Measurements from ENCODE around the gene PCDHGA1. TPM values are rescaled to one million over a fixed set of nuclear protein-coding genes. Genes with fewer than 3 reads are reported as not detected.

The PCDHGA1 gene
- total and polyA plus RNA-seq, 2 donors (not counting 1 experiment from before 2014, with no cell fraction given): 0.06 to 0.64 TPM

DNA sequence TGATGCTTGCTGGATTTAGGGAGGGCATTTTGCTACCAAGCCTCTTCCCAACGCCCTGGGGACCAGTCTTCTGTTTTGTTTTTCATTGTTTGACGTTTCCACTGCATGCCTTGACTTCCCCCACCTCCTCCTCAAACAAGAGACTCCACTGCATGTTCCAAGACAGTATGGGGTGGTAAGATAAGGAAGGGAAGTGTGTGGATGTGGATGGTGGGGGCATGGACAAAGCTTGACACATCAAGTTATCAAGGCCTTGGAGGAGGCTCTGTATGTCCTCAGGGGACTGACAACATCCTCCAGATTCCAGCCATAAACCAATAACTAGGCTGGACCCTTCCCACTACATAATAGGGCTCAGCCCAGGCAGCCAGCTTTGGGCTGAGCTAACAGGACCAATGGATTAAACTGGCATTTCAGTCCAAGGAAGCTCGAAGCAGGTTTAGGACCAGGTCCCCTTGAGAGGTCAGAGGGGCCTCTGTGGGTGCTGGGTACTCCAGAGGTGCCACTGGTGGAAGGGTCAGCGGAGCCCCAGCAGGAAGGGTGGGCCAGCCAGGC, 181.5 kb downstream of the PCDHGA1 start:
- H3K9ac ChIP-seq (ENCODE audit: low read length): no peak overlapping the region
- CTCF ChIA-PET: interaction anchor here (0.5 to 12.8 kb wide), 16 partner anchors 10 to 191 kb away, joined by 3 to 176 read pairs (median 10); partner anchors contain the start of genes PCDHGA11, PCDHGA12, PCDHGC3 and PCDHGC4
- POLR2A ChIA-PET: interaction anchor here (0.6 to 1.3 kb wide), 2 partner anchors 19 to 30 kb away, joined by 3 to 6 read pairs; no protein-coding TSS in a partner anchor

More for the DNA sequence above, 181.5 kb downstream of the PCDHGA1 start:
- Histone ChIP-seq H3K4me3 (ENCODE audit: control extremely low read depth in 1 of 5, extremely low read depth in 1 of 5, insufficient read depth in 1 of 5, low read depth in 2 of 5, low read length in 4 of 5) (peak overlapping the region in 1 of 5 experiments; percentile 64), H3K27me3 (replicated peaks in 1 of 4; ENCODE audit: control extremely low read depth in 1 of 4, control insufficient read depth in 3 of 4, insufficient read depth in 4 of 4, low read length in 3 of 4) (no peaks in the 10 kb centered on the region), H3K9me3 (ENCODE audit: control extremely low read depth in 1 of 3, control insufficient read depth in 2 of 3, insufficient read depth in 1 of 3, low read length in 2 of 3) (peaks cover 0 to 13% (median 0%) of the 10 kb centered on the region in 3 donors), H4K20me1 (ENCODE audit: control insufficient read depth, insufficient read depth, low read length, poor library complexity, severe bottlenecking) (peaks cover 5% of the 10 kb centered on the region), H3K27ac (ENCODE audit: low read length in 2 of 2) (peak overlapping the region in 1 of 2 donors; percentile 0), H2AFZ (ENCODE audit: insufficient read depth, low read depth, low read length, poor library complexity, severe bottlenecking) (peak overlapping the region; percentile 39), H3K79me2 (ENCODE audit: control insufficient read depth, insufficient read depth, low read length) (no peaks in the 10 kb centered on the region), H3K36me3 (replicated peaks in 1 of 2; ENCODE audit: control extremely low read depth in 1 of 2, control insufficient read depth in 1 of 2, extremely low read depth in 1 of 2, insufficient read depth in 2 of 2, low read length in 1 of 2) (peaks cover 0 to 23% of the 10 kb centered on the region in 2 experiments), H3K4me2 (replicated peaks; ENCODE audit: low read depth, low read length, poor library complexity, severe bottlenecking) (peak overlapping the region; percentile 86), H3K4me1 (ENCODE audit: control insufficient read depth in 2 of 2, insufficient read depth in 2 of 2, low read length in 2 of 2) (peaks cover 58 to 95% of the 10 kb centered on the region in 2 donors)
- intact Hi-C loops (cut with micrococcal nuclease): loop anchor here (1.0 to 2.0 kb wide), 4 partner anchors 12 to 191 kb away; partner anchors contain the start of gene TAF7
- Mint-ChIP-seq H3K4me1 (peaks cover 91% of the 10 kb centered on the region), H3K9me3 (ENCODE audit: insufficient read depth) (peaks cover 3% of the 10 kb centered on the region), H3K27ac (peak overlapping the region; percentile 69), H3K4me3 (peak overlapping the region; percentile 92), H3K27me3 (no peaks in the 10 kb centered on the region)
- TF ChIP-seq EZH2 (IDR thresholded peaks at IDR 0.05; ENCODE audit: borderline replicate concordance, insufficient read depth, low read depth, low read length, poor library complexity, severe bottlenecking): no peak
- TF ChIP-seq, protein P1, sequence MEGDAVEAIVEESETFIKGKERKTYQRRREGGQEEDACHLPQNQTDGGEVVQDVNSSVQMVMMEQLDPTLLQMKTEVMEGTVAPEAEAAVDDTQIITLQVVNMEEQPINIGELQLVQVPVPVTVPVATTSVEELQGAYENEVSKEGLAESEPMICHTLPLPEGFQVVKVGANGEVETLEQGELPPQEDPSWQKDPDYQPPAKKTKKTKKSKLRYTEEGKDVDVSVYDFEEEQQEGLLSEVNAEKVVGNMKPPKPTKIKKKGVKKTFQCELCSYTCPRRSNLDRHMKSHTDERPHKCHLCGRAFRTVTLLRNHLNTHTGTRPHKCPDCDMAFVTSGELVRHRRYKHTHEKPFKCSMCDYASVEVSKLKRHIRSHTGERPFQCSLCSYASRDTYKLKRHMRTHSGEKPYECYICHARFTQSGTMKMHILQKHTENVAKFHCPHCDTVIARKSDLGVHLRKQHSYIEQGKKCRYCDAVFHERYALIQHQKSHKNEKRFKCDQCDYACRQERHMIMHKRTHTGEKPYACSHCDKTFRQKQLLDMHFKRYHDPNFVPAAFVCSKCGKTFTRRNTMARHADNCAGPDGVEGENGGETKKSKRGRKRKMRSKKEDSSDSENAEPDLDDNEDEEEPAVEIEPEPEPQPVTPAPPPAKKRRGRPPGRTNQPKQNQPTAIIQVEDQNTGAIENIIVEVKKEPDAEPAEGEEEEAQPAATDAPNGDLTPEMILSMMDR (IDR thresholded peaks at IDR 0.05): no peak
- 85% methylated on average over 2 of the region's 4 CpGs for WGBS (ENCODE audit: insufficient coverage)
- DNase-seq: no peak
- ATAC-seq (ENCODE audit: low read depth): no peak
